Measurements from ENCODE around the gene NDUFA8.

The NDUFA8 gene

GRCh38 chr9:122158202-122158601 is 1.4 kb downstream of the NDUFA8 start:
- no peaks in the 10 kb centered on the region for H3K27me3 ChIP-seq (ENCODE audit: insufficient read depth, low read depth)
- H3K4me2 ChIP-seq: peak overlapping the region; percentile 68; the same call in 1 of the 2 replicates
- H3K9ac ChIP-seq: no peak overlapping the region
- no peak overlapping the region for H2AFZ ChIP-seq (ENCODE audit: low read depth)
- no peak overlapping the region for H3K4me3 ChIP-seq (IDR thresholded peaks at IDR 0.05; ENCODE audit: insufficient read depth, low read depth, low read length)
- H3K27ac ChIP-seq: no peak overlapping the region
- peak; percentile 43; the same call in 1 of the 2 replicates for TF ChIP-seq CTCF (conservative IDR thresholded peaks at IDR 0.05; ENCODE audit: low read depth, low read length)
- peaks cover 31% of the 10 kb centered on the region; the same call in 1 of the 2 replicates for H3K79me2 ChIP-seq (ENCODE audit: insufficient read depth, low read depth)
- peaks cover 12% of the 10 kb centered on the region for H3K4me1 ChIP-seq (ENCODE audit: low read depth, poor library complexity, severe bottlenecking)
- no peaks in the 10 kb centered on the region for H3K36me3 ChIP-seq (ENCODE audit: insufficient read depth)
- H4K20me1 ChIP-seq (ENCODE audit: insufficient read depth): no peaks in the 10 kb centered on the region

- no peak overlapping the region for H3K9ac ChIP-seq
- TF ChIP-seq CTCF (conservative IDR thresholded peaks at IDR 0.05; ENCODE audit: low read depth, low read length): no peak
- H3K27ac ChIP-seq: no peak overlapping the region
- peaks cover 41% of the 10 kb centered on the region; the same call in 1 of the 2 replicates for H3K79me2 ChIP-seq (ENCODE audit: insufficient read depth, low read depth)
- H3K4me2 ChIP-seq: no peak overlapping the region
- H2AFZ ChIP-seq (ENCODE audit: low read depth): no peak overlapping the region
- H3K27me3 ChIP-seq (ENCODE audit: insufficient read depth, low read depth): no peaks in the 10 kb centered on the region
- H3K4me3 ChIP-seq (IDR thresholded peaks at IDR 0.05; ENCODE audit: insufficient read depth, low read depth, low read length): no peak overlapping the region
- no peaks in the 10 kb centered on the region for H3K36me3 ChIP-seq (ENCODE audit: insufficient read depth)
- H4K20me1 ChIP-seq (ENCODE audit: insufficient read depth): no peaks in the 10 kb centered on the region
- H3K4me1 ChIP-seq (ENCODE audit: low read depth, poor library complexity, severe bottlenecking): peaks cover 16% of the 10 kb centered on the region
Observed at GRCh38 chr9:122155796-122156195, 3.8 kb downstream of the NDUFA8 start.

- Histone ChIP-seq H4K20me1 (ENCODE audit: insufficient read depth) (no peaks in the 10 kb centered on the region), H3K27ac (no peak overlapping the region), H3K27me3 (ENCODE audit: insufficient read depth, low read depth) (no peaks in the 10 kb centered on the region), H3K9ac (no peak overlapping the region), H3K4me2 (no peak overlapping the region), H3K4me1 (ENCODE audit: low read depth, poor library complexity, severe bottlenecking) (peaks cover 4% of the 10 kb centered on the region), H3K79me2 (ENCODE audit: insufficient read depth, low read depth) (peaks cover 35% of the 10 kb centered on the region; the same call in 1 of the 2 replicates), H2AFZ (ENCODE audit: low read depth) (no peak overlapping the region), H3K36me3 (ENCODE audit: insufficient read depth) (no peaks in the 10 kb centered on the region), H3K4me3 (IDR thresholded peaks at IDR 0.05; ENCODE audit: insufficient read depth, low read depth, low read length) (no peak overlapping the region)
- no peak for TF ChIP-seq CTCF (conservative IDR thresholded peaks at IDR 0.05; ENCODE audit: low read depth, low read length)
Observed at GRCh38 chr9:122151267-122151828, 8.2 kb downstream of the NDUFA8 start.

GRCh38 chr9:122145592-122145863 is 14.1 kb downstream of the NDUFA8 start:
- Histone ChIP-seq H3K27ac (no peak overlapping the region), H3K4me1 (ENCODE audit: low read depth, poor library complexity, severe bottlenecking) (peaks cover 38% of the 10 kb centered on the region), H3K9ac (no peak overlapping the region), H4K20me1 (ENCODE audit: insufficient read depth) (no peaks in the 10 kb centered on the region), H3K79me2 (ENCODE audit: insufficient read depth, low read depth) (peaks cover 9% of the 10 kb centered on the region; the same call in 1 of the 2 replicates), H3K4me3 (IDR thresholded peaks at IDR 0.05; ENCODE audit: insufficient read depth, low read depth, low read length) (no peak overlapping the region), H2AFZ (ENCODE audit: low read depth) (no peak overlapping the region), H3K27me3 (ENCODE audit: insufficient read depth, low read depth) (no peaks in the 10 kb centered on the region), H3K4me2 (no peak overlapping the region), H3K36me3 (ENCODE audit: insufficient read depth) (no peaks in the 10 kb centered on the region)
- TF ChIP-seq CTCF (conservative IDR thresholded peaks at IDR 0.05; ENCODE audit: low read depth, low read length): no peak

All from KMS-11 (cell line).